HepG2 (cell line): ENCODE data around the gene TSN. TPM values are rescaled to one million over a fixed set of nuclear protein-coding genes. Genes with fewer than 3 reads are reported as not detected.

ENCODE experiments used
- BRCA1 ChIP-seq: sonication (generic); formaldehyde crosslinking; IDR thresholded peaks from 2 replicates; pipeline ENCODE4 v1.4.0; 2020; ENCODE audit warnings: missing genetic modification reagents
- HHEX ChIP-seq: IDR thresholded peaks from 2 replicates; pipeline ENCODE4 v1.6.1; 2016; ENCODE audit warnings: control low read depth
- IRF2 ChIP-seq: IDR thresholded peaks from 2 replicates; pipeline ENCODE4 v1.6.1; 2018; ENCODE audit warnings: missing genetic modification reagents, missing compliant biosample characterization
- KDM2A ChIP-seq: sonication (generic); formaldehyde crosslinking; IDR thresholded peaks from 2 replicates; pipeline ENCODE4 v1.4.0; 2020; ENCODE audit warnings: low read depth, missing genetic modification reagents, borderline replicate concordance
- NFKBIZ ChIP-seq: IDR thresholded peaks from 2 replicates; pipeline ENCODE4 v1.6.1; 2018; ENCODE audit warnings: missing genetic modification reagents, missing compliant biosample characterization
- NR2C2 ChIP-seq: sonication (generic); formaldehyde crosslinking; IDR thresholded peaks from 2 replicates; pipeline ENCODE4 v1.4.0; 2020; ENCODE audit warnings: missing genetic modification reagents, mild to moderate bottlenecking, moderate library complexity, borderline replicate concordance
- RFXANK ChIP-seq: IDR thresholded peaks from 2 replicates; pipeline ENCODE4 v1.6.1; 2016
- TFDP1 ChIP-seq: IDR thresholded peaks from 2 replicates; pipeline ENCODE4 v1.6.1; 2016; ENCODE audit warnings: missing compliant biosample characterization, missing genetic modification reagents, borderline replicate concordance
- ZBED4 ChIP-seq: sonication (generic); formaldehyde crosslinking; IDR thresholded peaks from 2 replicates; pipeline ENCODE4 v1.4.0; 2020; ENCODE audit warnings: missing genetic modification reagents, borderline replicate concordance
- ZC3H13 ChIP-seq: sonication (generic); formaldehyde crosslinking; IDR thresholded peaks from 2 replicates; pipeline ENCODE4 v1.8.1; 2023; ENCODE audit warnings: mild to moderate bottlenecking, missing genetic modification reagents, moderate library complexity
- ZMYM4 ChIP-seq: sonication (generic); formaldehyde crosslinking; IDR thresholded peaks from 2 replicates; pipeline ENCODE4 v1.8.1; 2023; ENCODE audit warnings: mild to moderate bottlenecking, missing genetic modification reagents
- ZNF343 ChIP-seq: sonication (generic); formaldehyde crosslinking; IDR thresholded peaks from 2 replicates; pipeline ENCODE4 v1.4.0; 2020; ENCODE audit warnings: mild to moderate bottlenecking, missing genetic modification reagents
- polyA plus RNA-seq, 8 experiments: library from polyadenylated mRNA; depleted of rRNA in 3 of 8; stranded (reverse) in 7 of 8; unstranded in 1 of 8; fragments of >200 nt; fragmentation: Illumina TruSeq in 4 of 8; extraction: Trizol in 4 of 8; gene quantifications; 2 replicates each; pipeline versions ENCODE4 v1.2.1 to v1.2.3, GENCODE V29; 2011 to 2016; ENCODE audit warnings: low read depth in 4 of 8, missing spikeins in 1 of 8, mixed read lengths in 1 of 8; ENCODE audit not compliant: insufficient read depth in 1 of 8
- total RNA-seq, 5 experiments: library from RNA; depleted of rRNA; stranded (reverse); fragments of >200 nt; fragmentation: Illumina TruSeq; extraction: Trizol; gene quantifications; 2 replicates each; pipeline ENCODE4 v1.2.3, GENCODE V29; 2016; ENCODE audit warnings: low read depth in 1 of 5
- TF ChIP-seq, protein P1 (sequence below): sonication (generic); formaldehyde crosslinking; IDR thresholded peaks from 2 replicates; pipeline ENCODE4 v1.4.0; 2020; ENCODE audit warnings: missing genetic modification reagents
- TF ChIP-seq, protein P2 (sequence below): IDR thresholded peaks from 2 replicates; pipeline ENCODE4 v1.6.1; 2016; ENCODE audit warnings: mild to moderate bottlenecking
- TF ChIP-seq, protein P3 (sequence below): sonication (generic); formaldehyde crosslinking; IDR thresholded peaks from 2 replicates; pipeline ENCODE4 v1.5.1; 2020; ENCODE audit warnings: mild to moderate bottlenecking, missing genetic modification reagents, borderline replicate concordance
- TF ChIP-seq, protein P4 (sequence below): sonication (generic); formaldehyde crosslinking; IDR thresholded peaks from 2 replicates; pipeline ENCODE4 v1.8.1; 2023; ENCODE audit warnings: mild to moderate bottlenecking, inconsistent platforms, moderate library complexity, missing genetic modification reagents, borderline replicate concordance
- TF ChIP-seq, protein P5 (sequence below): sonication (generic); formaldehyde crosslinking; IDR thresholded peaks from 2 replicates; pipeline ENCODE4 v1.8.0; 2022; ENCODE audit warnings: mild to moderate bottlenecking, missing genetic modification reagents

TSN gene
- total and polyA plus RNA-seq, 2 of the 13 experiments (the other 11 are each of a cell fraction or from before 2014, with no cell fraction given): 56.4 to 115 TPM

DNA sequence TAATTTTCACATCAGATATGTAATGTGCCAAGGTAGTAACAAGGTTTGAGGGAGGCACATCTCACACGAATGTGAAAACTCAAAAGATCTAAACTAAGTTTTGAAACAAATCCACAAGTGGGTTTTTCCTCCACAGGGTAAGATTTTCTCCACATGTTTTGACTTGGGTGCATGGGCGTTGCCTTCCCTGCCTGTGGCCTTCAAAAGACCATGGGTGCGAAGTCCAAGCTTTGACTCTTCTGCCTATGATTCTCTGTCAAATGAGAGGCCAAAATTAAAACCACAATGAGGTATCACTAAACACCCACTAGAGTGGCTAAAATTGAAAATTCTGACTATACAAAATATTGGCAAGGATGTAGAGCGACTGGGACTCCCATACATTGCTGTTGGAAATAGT lies 49.5 kb upstream of the TSN start (continued):
- TF ChIP-seq ZMYM4 (CRISPR knock-in tag): 0 out of 2 replicates have a peak, but pooled peaks have one; percentile 26
- no peak for TF ChIP-seq NFKBIZ (CRISPR knock-in tag)
- TF ChIP-seq ZBED4 (CRISPR knock-in tag): no peak
- TF ChIP-seq NR2C2 (CRISPR knock-in tag): no peak
- peak; percentile 17; the same call in 1 of the 2 replicates for TF ChIP-seq TFDP1 (CRISPR knock-in tag)
- TF ChIP-seq HHEX (CRISPR knock-in tag): no peak
- TF ChIP-seq, protein P1, sequence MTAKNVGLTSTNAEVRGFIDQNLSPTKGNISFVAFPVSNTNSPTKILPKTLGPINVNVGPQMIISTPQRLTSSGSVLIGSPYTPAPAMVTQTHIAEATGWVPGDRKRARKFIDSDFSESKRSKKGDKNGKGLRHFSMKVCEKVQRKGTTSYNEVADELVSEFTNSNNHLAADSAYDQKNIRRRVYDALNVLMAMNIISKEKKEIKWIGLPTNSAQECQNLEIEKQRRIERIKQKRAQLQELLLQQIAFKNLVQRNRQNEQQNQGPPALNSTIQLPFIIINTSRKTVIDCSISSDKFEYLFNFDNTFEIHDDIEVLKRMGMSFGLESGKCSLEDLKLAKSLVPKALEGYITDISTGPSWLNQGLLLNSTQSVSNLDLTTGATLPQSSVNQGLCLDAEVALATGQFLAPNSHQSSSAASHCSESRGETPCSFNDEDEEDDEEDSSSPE (CRISPR knock-in tag): 0 out of 2 replicates have a peak, but pooled peaks have one; percentile 21
- TF ChIP-seq, protein P2, sequence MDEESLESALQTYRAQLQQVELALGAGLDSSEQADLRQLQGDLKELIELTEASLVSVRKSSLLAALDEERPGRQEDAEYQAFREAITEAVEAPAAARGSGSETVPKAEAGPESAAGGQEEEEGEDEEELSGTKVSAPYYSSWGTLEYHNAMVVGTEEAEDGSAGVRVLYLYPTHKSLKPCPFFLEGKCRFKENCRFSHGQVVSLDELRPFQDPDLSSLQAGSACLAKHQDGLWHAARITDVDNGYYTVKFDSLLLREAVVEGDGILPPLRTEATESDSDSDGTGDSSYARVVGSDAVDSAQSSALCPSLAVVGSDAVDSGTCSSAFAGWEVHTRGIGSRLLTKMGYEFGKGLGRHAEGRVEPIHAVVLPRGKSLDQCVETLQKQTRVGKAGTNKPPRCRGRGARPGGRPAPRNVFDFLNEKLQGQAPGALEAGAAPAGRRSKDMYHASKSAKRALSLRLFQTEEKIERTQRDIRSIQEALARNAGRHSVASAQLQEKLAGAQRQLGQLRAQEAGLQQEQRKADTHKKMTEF (CRISPR knock-in tag): 0 out of 2 replicates have a peak, but pooled peaks have one; percentile 30
- TF ChIP-seq IRF2 (CRISPR knock-in tag): no peak
- no peak for TF ChIP-seq BRCA1 (CRISPR knock-in tag)
- TF ChIP-seq RFXANK: no peak
- TF ChIP-seq KDM2A (CRISPR knock-in tag): no peak
- TF ChIP-seq, protein P3, sequence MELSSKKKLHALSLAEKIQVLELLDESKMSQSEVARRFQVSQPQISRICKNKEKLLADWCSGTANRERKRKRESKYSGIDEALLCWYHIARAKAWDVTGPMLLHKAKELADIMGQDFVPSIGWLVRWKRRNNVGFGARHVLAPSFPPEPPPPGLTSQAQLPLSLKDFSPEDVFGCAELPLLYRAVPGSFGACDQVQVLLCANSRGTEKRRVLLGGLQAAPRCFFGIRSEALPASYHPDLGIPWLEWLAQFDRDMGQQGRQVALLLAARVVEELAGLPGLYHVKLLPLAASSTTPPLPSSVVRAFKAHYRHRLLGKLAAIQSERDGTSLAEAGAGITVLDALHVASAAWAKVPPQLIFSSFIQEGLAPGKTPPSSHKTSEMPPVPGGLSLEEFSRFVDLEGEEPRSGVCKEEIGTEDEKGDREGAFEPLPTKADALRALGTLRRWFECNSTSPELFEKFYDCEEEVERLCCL (CRISPR knock-in tag): no peak
- no peak for TF ChIP-seq ZC3H13 (CRISPR knock-in tag)
- TF ChIP-seq, protein P4, sequence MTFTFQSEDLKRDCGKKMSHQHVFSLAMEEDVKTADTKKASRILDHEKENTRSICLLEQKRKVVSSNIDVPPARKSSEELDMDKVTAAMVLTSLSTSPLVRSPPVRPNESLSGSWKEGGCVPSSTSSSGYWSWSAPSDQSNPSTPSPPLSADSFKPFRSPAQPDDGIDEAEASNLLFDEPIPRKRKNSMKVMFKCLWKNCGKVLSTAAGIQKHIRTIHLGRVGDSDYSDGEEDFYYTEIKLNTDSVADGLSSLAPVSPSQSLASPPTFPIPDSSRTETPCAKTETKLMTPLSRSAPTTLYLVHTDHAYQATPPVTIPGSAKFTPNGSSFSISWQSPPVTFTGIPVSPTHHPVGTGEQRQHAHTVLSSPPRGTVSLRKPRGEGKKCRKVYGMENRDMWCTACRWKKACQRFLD: no peak
- no peak for TF ChIP-seq ZNF343 (CRISPR knock-in tag)
- TF ChIP-seq, protein P5, sequence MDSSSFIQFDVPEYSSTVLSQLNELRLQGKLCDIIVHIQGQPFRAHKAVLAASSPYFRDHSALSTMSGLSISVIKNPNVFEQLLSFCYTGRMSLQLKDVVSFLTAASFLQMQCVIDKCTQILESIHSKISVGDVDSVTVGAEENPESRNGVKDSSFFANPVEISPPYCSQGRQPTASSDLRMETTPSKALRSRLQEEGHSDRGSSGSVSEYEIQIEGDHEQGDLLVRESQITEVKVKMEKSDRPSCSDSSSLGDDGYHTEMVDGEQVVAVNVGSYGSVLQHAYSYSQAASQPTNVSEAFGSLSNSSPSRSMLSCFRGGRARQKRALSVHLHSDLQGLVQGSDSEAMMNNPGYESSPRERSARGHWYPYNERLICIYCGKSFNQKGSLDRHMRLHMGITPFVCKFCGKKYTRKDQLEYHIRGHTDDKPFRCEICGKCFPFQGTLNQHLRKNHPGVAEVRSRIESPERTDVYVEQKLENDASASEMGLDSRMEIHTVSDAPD: no peak
